Testis (tissue), 2 donors: Measurements from ENCODE around the gene PTPRK.

Experiments used
- POLR2A ChIP-seq: fragments of 450-650 bp; IDR thresholded peaks from one replicate; pipeline ENCODE4 v1.6.1; 2017; ENCODE audit warnings: antibody characterized with exemption, mild to moderate bottlenecking, moderate library complexity
- TF ChIP-seq, protein P1 (sequence below), 3 experiments: fragments of 450-650 bp in 2 of 3; fragments of 200-600 bp in 1 of 3; sonication (generic) in 1 of 3; IDR thresholded peaks; one replicate each; pipeline ENCODE4 v1.5.1; 2016 to 2019; ENCODE audit warnings: antibody characterized with exemption in 3 of 3, mild to moderate bottlenecking in 2 of 3, moderate library complexity in 1 of 3

- TF ChIP-seq, protein P1, sequence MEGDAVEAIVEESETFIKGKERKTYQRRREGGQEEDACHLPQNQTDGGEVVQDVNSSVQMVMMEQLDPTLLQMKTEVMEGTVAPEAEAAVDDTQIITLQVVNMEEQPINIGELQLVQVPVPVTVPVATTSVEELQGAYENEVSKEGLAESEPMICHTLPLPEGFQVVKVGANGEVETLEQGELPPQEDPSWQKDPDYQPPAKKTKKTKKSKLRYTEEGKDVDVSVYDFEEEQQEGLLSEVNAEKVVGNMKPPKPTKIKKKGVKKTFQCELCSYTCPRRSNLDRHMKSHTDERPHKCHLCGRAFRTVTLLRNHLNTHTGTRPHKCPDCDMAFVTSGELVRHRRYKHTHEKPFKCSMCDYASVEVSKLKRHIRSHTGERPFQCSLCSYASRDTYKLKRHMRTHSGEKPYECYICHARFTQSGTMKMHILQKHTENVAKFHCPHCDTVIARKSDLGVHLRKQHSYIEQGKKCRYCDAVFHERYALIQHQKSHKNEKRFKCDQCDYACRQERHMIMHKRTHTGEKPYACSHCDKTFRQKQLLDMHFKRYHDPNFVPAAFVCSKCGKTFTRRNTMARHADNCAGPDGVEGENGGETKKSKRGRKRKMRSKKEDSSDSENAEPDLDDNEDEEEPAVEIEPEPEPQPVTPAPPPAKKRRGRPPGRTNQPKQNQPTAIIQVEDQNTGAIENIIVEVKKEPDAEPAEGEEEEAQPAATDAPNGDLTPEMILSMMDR (IDR thresholded peaks at IDR 0.05): no peak
- TF ChIP-seq POLR2A: no peak
Measured at GRCh38 chr6:127933852-127934840, 586.3 kb downstream of the PTPRK start.
